Muscle layer of duodenum (tissue), 2 donors: ENCODE measurements around the gene C1GALT1.
A peak's percentile ranks its signal among the peaks of the same experiment; 100 is the strongest.
"Not testable (repeated sequence)": the region's sequence is repeated elsewhere in the genome, so short reads cannot be mapped to it uniquely, and the experiment has no call there.

Experiments
- H3K27ac ChIP-seq: one replicate; pipeline ENCODE4 v1.7.0; 2013; ENCODE audit warnings: mild to moderate bottlenecking, low read length
- H3K27me3 ChIP-seq: one replicate; pipeline ENCODE4 v1.7.0; 2013; ENCODE audit warnings: low read depth, mild to moderate bottlenecking, control low read depth, low read length
- H3K36me3 ChIP-seq, 2 donors: one replicate each; pipeline ENCODE4 v1.7.0; 2013; ENCODE audit warnings: low read length in 2 of 2, control low read depth in 1 of 2, mild to moderate bottlenecking in 1 of 2; ENCODE audit not compliant: insufficient read depth in 2 of 2, control insufficient read depth in 1 of 2
- H3K4me1 ChIP-seq, 2 donors: one replicate each; pipeline ENCODE4 v1.7.0; 2013; ENCODE audit warnings: low read length in 2 of 2, mild to moderate bottlenecking in 2 of 2, control low read depth in 1 of 2, moderate library complexity in 1 of 2; ENCODE audit not compliant: insufficient read depth in 2 of 2, control insufficient read depth in 1 of 2
- H3K4me3 ChIP-seq, 2 donors: one replicate each; pipeline ENCODE4 v1.7.0; 2013; ENCODE audit warnings: low read length in 2 of 2, low read depth in 1 of 2, mild to moderate bottlenecking in 1 of 2
- H3K9me3 ChIP-seq, 2 donors: one replicate each; pipeline ENCODE4 v1.7.0; 2013; ENCODE audit warnings: low read length in 2 of 2, control low read depth in 1 of 2, mild to moderate bottlenecking in 1 of 2; ENCODE audit not compliant: control insufficient read depth in 1 of 2
- donor health status: healthy.

The C1GALT1 gene

GRCh38 chr7:7151865-7152264 is 30.5 kb upstream of the C1GALT1 start:
- no peak overlapping the region for H3K4me3 ChIP-seq
- no peaks in the 10 kb centered on the region for H3K36me3 ChIP-seq
- no peak overlapping the region for H3K27ac ChIP-seq
- H3K4me1 ChIP-seq, result no peaks in the 10 kb centered on the region
- H3K27me3 ChIP-seq, result no peaks in the 10 kb centered on the region
- H3K9me3 ChIP-seq, result no peaks in the 10 kb centered on the region

- Histone ChIP-seq H3K4me1 (no peaks in the 10 kb centered on the region), H3K4me3 (no peak overlapping the region), H3K27ac (no peak overlapping the region), H3K36me3 (no peaks in the 10 kb centered on the region), H3K9me3 (no peaks in the 10 kb centered on the region), H3K27me3 (no peaks in the 10 kb centered on the region)
These were observed 30.0 kb upstream of the C1GALT1 start for GRCh38 chr7:7152315-7152714.

- H3K36me3 ChIP-seq, H3K27ac ChIP-seq, H3K9me3 ChIP-seq: not testable (repeated sequence)
These were observed 28.0 kb upstream of the C1GALT1 start for GRCh38 chr7:7154355-7154754.

GRCh38 chr7:7156663-7157062 is 25.7 kb upstream of the C1GALT1 start:
- Histone ChIP-seq H3K36me3 (no peaks in the 10 kb centered on the region), H3K27me3 (no peaks in the 10 kb centered on the region), H3K4me3 (no peak overlapping the region), H3K27ac (no peak overlapping the region), H3K9me3 (no peaks in the 10 kb centered on the region), H3K4me1 (no peaks in the 10 kb centered on the region)

More at GRCh38 chr7:7154355-7154754, 28.0 kb upstream of the C1GALT1 start:
- not testable (repeated sequence) for H3K27me3 ChIP-seq, H3K4me3 ChIP-seq, H3K4me1 ChIP-seq

GRCh38 chr7:7157177-7157886 is 25.0 kb upstream of the C1GALT1 start:
- no peaks in the 10 kb centered on the region for H3K9me3 ChIP-seq
- H3K4me1 ChIP-seq, result no peaks in the 10 kb centered on the region
- no peaks in the 10 kb centered on the region for H3K27me3 ChIP-seq
- no peaks in the 10 kb centered on the region for H3K36me3 ChIP-seq
- H3K27ac ChIP-seq, result no peak overlapping the region
- peak overlapping the region in 1 of 2 donors; percentile 9 for H3K4me3 ChIP-seq

- Histone ChIP-seq H3K27me3 (no peaks in the 10 kb centered on the region), H3K4me1 (no peaks in the 10 kb centered on the region), H3K4me3 (no peak overlapping the region), H3K36me3 (no peaks in the 10 kb centered on the region), H3K9me3 (no peaks in the 10 kb centered on the region), H3K27ac (no peak overlapping the region)
These were observed 24.5 kb upstream of the C1GALT1 start for GRCh38 chr7:7157887-7158271.

- Histone ChIP-seq H3K27ac (no peak overlapping the region), H3K4me3 (no peak overlapping the region), H3K36me3 (no peaks in the 10 kb centered on the region), H3K4me1 (no peaks in the 10 kb centered on the region), H3K9me3 (no peaks in the 10 kb centered on the region), H3K27me3 (no peaks in the 10 kb centered on the region)
These were observed 23.2 kb upstream of the C1GALT1 start for GRCh38 chr7:7159063-7159658.

- Histone ChIP-seq H3K9me3 (no peaks in the 10 kb centered on the region), H3K27me3 (no peaks in the 10 kb centered on the region), H3K4me3 (no peak overlapping the region), H3K27ac (no peak overlapping the region), H3K36me3 (no peaks in the 10 kb centered on the region), H3K4me1 (no peaks in the 10 kb centered on the region)
These were observed 17.8 kb upstream of the C1GALT1 start for GRCh38 chr7:7164591-7164990.

- Histone ChIP-seq H3K4me3 (no peak overlapping the region), H3K27me3 (no peaks in the 10 kb centered on the region), H3K27ac (no peak overlapping the region), H3K9me3 (no peaks in the 10 kb centered on the region), H3K4me1 (no peaks in the 10 kb centered on the region), H3K36me3 (no peaks in the 10 kb centered on the region)
These were observed 17.0 kb upstream of the C1GALT1 start for GRCh38 chr7:7165372-7165771.

- Histone ChIP-seq H3K4me1 (no peaks in the 10 kb centered on the region), H3K27me3 (no peaks in the 10 kb centered on the region), H3K27ac (no peak overlapping the region), H3K36me3 (no peaks in the 10 kb centered on the region), H3K9me3 (peaks cover 0 to 4% of the 10 kb centered on the region in 2 donors), H3K4me3 (no peak overlapping the region)
These were observed 16.0 kb upstream of the C1GALT1 start for GRCh38 chr7:7166318-7166717.

GRCh38 chr7:7169296-7169695 is 13.0 kb upstream of the C1GALT1 start:
- H3K27me3 ChIP-seq, result no peaks in the 10 kb centered on the region
- peaks cover 2 to 4% of the 10 kb centered on the region in 2 donors for H3K9me3 ChIP-seq
- H3K36me3 ChIP-seq, result no peaks in the 10 kb centered on the region
- no peak overlapping the region for H3K4me3 ChIP-seq
- no peaks in the 10 kb centered on the region for H3K4me1 ChIP-seq
- no peak overlapping the region for H3K27ac ChIP-seq
